NB4 (cell line): ENCODE data around the gene TMEM120B.

Source experiments
- CTCF ChIP-seq: IDR thresholded peaks from one replicate; pipeline ENCODE4 v1.5.1; 2012; ENCODE audit warnings: low read depth, low read length
- MAX ChIP-seq: IDR thresholded peaks from 2 replicates; pipeline ENCODE4 v1.6.1; 2011; ENCODE audit warnings: low read depth, low read length
- POLR2A ChIP-seq: IDR thresholded peaks from 2 replicates; pipeline ENCODE4 v1.6.1; 2011; ENCODE audit warnings: mild to moderate bottlenecking; ENCODE audit not compliant: insufficient read length; ENCODE audit errors: extremely low read depth

- TF ChIP-seq CTCF (no peak), POLR2A (no peak), MAX (no peak)
Observed at GRCh38 chr12:121663610-121663929, 49.0 kb upstream of the TMEM120B start.
